Upper lobe of left lung (tissue), 4 donors: Measurements from ENCODE around the gene ZBTB46.

ENCODE experiments used
- CTCF ChIP-seq, 6 experiments: fragments of 450-650 bp in 4 of 6; fragments of 200-600 bp in 2 of 6; sonication (generic) in 2 of 6; IDR thresholded peaks; one replicate each; pipeline ENCODE4 v1.5.1; 2016 to 2019; ENCODE audit warnings: antibody characterized with exemption in 6 of 6
- POLR2A ChIP-seq, 4 donors: fragments of 450-650 bp; IDR thresholded peaks; one replicate each; pipeline ENCODE4 v1.5.1; 2016 to 2017; ENCODE audit warnings: antibody characterized with exemption in 4 of 4, mild to moderate bottlenecking in 2 of 4
- POLR2AphosphoS5 ChIP-seq, 2 donors: sonication (generic); formaldehyde crosslinking; IDR thresholded peaks; one replicate each; pipeline ENCODE4 v1.5.1; 2017; ENCODE audit warnings: antibody characterized with exemption in 2 of 2

GRCh38 chr20:63831646-63831992 is 555 bp upstream of the ZBTB46 start:
- TF ChIP-seq CTCF (IDR thresholded peaks at IDR 0.05), result no peak
- no peak for TF ChIP-seq POLR2A (IDR thresholded peaks at IDR 0.05)
- TF ChIP-seq POLR2AphosphoS5 (IDR thresholded peaks at IDR 0.05), result no peak
